Fibroblast of the aortic adventitia (primary cell): Measurements from ENCODE around the gene HECTD4. TPM values are rescaled to one million over a fixed set of nuclear protein-coding genes. Genes with fewer than 3 reads are reported as not detected.

Source experiments
- DNase-seq: peaks from one replicate; pipeline ENCODE4 v3.0.0-alpha.2; 2010; ENCODE audit warnings: low read depth
- H3K4me3 ChIP-seq: 2 replicates; pipeline ENCODE4 v1.5.1; 2011; ENCODE audit warnings: low read depth, mild to moderate bottlenecking, control low read depth, low read length, moderate library complexity
- total RNA-seq: library from RNA; depleted of rRNA; stranded (reverse); fragments of >200 nt; gene quantifications from 2 replicates; pipeline ENCODE4 v1.2.3, GENCODE V29; 2012; ENCODE audit warnings: low replicate concordance
- TF ChIP-seq, protein P1 (sequence below): IDR thresholded peaks from 2 replicates; pipeline ENCODE4 v1.5.1; 2011; ENCODE audit warnings: mild to moderate bottlenecking, low read length, control low read depth, inconsistent platforms; ENCODE audit not compliant: insufficient read depth

HECTD4 gene
- total RNA-seq, 1 donor, result 22.1 TPM

DNA sequence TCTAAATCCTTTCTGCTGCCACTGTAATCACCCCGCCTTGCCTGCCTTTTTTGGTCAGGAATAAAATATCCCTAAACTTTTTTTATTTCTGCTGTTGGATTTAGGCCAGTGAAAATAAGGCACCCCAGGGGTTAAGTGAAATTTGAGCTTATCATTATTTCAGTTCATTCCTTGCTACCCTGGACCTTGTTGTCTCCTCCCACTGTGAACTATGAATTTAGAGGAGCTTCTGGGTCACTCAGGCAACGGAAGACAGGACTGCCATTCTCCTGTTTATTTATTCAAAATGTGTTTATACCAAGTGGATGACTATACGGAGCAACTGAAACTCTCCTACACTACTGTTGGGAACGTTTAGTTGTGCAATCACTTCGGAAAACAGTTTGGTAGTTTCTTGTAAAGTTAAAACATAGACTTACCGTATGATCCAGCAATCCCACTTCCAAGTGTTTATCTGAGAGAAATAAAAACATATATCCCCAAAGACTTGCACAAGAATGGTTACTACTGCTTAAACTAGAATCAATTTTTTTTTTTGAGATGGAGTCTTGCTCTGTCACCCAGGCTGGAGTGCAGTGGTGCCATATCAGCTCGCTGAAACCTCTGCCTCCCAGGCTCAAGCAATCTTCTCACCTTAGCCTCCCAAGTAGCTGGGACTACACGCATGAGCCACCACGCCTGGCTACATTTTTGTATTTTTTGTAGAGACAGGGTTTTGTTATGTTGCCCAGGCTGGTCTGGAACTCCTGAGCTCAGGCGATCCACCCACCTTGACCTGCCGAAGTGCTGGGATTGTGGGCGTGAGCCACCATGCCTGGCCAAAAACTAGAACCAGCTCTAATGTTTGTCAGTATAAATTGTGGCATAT lies 259.2 kb downstream of the HECTD4 start:
- peak overlapping the region; percentile 22 for H3K4me3 ChIP-seq
- TF ChIP-seq, protein P1, sequence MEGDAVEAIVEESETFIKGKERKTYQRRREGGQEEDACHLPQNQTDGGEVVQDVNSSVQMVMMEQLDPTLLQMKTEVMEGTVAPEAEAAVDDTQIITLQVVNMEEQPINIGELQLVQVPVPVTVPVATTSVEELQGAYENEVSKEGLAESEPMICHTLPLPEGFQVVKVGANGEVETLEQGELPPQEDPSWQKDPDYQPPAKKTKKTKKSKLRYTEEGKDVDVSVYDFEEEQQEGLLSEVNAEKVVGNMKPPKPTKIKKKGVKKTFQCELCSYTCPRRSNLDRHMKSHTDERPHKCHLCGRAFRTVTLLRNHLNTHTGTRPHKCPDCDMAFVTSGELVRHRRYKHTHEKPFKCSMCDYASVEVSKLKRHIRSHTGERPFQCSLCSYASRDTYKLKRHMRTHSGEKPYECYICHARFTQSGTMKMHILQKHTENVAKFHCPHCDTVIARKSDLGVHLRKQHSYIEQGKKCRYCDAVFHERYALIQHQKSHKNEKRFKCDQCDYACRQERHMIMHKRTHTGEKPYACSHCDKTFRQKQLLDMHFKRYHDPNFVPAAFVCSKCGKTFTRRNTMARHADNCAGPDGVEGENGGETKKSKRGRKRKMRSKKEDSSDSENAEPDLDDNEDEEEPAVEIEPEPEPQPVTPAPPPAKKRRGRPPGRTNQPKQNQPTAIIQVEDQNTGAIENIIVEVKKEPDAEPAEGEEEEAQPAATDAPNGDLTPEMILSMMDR, result no peak
- DNase-seq, result peak; percentile 73

DNA sequence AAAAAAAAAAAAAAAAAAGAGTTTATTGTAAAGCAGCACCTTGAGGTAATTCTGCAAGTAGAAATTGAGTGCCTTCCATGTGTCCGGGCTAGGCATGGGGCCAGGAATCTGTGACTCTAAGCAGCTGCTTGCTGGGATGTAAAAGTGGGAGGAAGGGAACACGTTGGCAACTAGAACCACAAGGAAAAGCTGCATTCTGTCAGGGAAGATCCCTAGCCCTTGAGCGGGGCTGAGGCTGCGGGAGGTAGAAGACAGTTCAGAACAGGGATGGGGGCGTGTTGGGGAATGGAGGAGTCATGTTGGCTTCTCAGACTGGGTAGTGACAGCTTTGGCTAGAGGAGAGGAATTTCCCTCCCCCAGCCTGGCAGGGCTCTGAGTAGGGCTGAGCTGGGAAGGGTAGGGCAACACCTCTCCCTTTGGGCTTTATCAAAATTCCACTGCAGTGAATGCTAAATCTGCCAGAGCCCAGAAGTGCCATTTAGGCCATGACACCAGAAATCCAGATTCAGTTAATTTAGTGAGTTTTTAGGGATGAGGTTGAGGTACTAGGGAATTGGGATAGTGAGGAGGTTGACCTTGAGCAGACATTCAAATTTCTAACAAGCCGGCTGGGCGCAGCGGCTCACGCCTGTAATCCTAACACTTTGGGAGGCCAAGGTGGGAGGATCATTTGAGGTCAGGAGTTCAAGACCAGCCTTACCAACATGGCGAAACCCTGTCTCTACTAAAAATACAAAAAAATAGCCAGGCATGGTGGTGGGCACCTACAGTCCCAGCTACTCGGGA lies 260.3 kb downstream of the HECTD4 start:
- TF ChIP-seq, protein P1, result no peak
- no peak overlapping the region for H3K4me3 ChIP-seq
- DNase-seq, result peak; percentile 91

DNA sequence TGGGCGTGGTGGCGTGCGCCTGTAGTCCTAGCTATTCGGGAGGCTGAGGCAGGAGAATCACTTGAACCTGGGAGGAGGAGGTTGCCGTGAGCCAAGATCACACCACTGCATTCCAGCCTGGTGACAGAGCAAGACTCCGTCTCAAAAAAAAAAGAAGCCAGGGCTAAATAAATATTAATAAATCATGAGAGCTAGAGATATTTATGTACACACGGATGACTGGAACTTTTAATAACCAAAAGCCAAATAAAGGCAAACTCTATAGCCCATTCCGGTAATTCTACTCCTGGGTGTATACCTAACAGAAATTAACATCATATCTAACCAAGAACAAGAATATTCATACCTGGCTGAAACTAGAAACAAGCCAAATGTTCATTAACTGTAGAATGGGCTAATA lies 264.5 kb downstream of the HECTD4 start:
- TF ChIP-seq, protein P1, result no peak
- no peak for DNase-seq
- no peak overlapping the region for H3K4me3 ChIP-seq

DNA sequence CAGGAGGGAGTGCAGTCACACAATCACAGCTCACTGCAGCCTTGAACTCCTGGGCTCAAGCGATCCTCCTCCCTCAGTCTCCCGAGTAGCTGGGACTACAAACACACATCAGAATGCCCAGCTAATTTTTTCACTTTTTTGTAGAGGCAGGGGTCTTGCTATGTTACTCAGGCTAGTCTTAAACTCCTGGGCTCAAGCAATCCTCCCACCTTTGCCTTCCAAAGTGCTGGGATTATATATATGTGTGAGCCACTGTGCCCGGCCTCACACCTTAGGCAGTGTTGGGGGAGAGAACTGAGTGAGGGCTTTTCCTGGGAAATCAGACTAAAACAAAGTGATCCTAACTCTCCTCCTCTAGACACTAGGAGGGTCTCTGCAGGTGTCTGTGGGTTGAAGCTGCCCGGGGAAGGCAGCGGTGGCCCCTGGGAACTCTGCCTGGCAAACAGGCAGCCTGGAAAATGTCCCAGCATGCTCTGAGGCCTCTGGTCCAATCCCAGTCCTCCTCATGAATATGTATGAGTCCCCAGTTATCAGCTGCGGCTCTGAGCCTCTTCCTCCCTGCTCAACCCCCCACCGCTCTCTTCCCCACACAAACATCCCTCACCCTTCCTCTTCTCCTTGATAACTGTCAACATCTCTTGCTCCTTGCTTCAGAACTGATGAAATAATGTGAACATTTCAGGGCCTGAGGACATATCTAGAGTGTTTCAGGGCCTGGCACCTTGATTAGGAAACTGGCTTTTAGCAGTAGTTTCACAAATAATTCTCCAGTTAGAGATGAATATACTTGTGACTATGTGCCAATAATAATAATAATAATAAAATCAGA lies 265.8 kb downstream of the HECTD4 start:
- TF ChIP-seq, protein P1, result no peak
- DNase-seq, result peak; percentile 68
- no peak overlapping the region for H3K4me3 ChIP-seq

DNA sequence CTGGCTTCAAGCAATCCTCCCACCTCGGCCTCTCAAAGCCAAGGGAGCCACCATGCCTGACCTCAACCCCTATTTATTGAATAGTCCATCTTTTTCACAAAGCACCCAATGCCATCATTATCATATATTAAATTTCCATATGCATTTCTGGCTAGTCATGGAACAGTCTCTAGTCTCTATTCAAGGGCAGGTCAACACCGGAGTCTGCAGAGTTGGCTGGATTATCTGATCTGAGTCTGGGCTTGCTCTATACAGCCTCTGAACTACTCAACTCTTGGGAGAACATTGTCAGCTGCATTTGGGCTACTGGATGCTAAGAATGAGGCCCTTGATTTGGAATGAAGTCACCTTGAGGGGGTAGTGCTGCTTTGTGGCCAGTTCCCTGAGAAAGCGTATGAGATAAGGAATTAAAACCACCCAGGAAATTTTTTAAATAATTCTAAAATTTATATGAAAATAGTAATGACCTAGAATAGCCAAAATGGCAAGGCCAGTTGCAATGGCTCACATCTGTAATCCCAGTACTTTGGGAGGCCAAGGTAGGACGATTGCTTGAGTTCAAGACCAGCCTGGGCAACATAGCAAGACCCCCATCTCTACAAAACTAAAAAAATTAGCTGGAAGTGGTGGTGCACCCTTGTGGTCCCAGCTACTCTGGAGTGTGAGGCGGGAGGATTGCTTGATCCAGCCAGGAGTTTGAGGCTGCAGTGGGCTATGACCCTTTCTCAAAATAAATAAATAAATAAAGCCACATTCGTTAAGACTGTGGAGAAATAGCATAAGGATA lies 266.8 kb downstream of the HECTD4 start:
- H3K4me3 ChIP-seq, result no peak overlapping the region
- no peak for DNase-seq
- TF ChIP-seq, protein P1, result no peak
